Fibroblast of skin of left biceps (primary cell): ENCODE results near the gene PAX8.
"Not testable (repeated sequence)": the region's sequence is repeated elsewhere in the genome, so short reads cannot be mapped to it uniquely, and the experiment has no call there.

Experiments used
- DNase-seq, 2 experiments: peaks; one replicate each; pipeline ENCODE4 v3.0.0-alpha.2; 2013; ENCODE audit warnings: low read depth in 2 of 2

Gene PAX8

GRCh38 chr2:113236367-113237159 is 42.2 kb downstream of the PAX8 start:
- DNase-seq = no peak

- not testable (repeated sequence) for DNase-seq
Measured at GRCh38 chr2:113235347-113236226, 43.1 kb downstream of the PAX8 start.

- DNase-seq = no peak
Measured at GRCh38 chr2:113234721-113235346, 43.9 kb downstream of the PAX8 start.

- no peak for DNase-seq
Measured at GRCh38 chr2:113233593-113234550, 44.8 kb downstream of the PAX8 start.

GRCh38 chr2:113232740-113233139 is 46.0 kb downstream of the PAX8 start:
- DNase-seq = no peak

GRCh38 chr2:113232123-113232522 is 46.6 kb downstream of the PAX8 start:
- no peak for DNase-seq

GRCh38 chr2:113231064-113231463 is 47.7 kb downstream of the PAX8 start:
- DNase-seq = no peak

- DNase-seq = no peak
Measured at GRCh38 chr2:113230531-113230930, 48.2 kb downstream of the PAX8 start.

- DNase-seq = no peak
Measured at GRCh38 chr2:113229795-113230194, 48.9 kb downstream of the PAX8 start.

- DNase-seq = no peak
Measured at GRCh38 chr2:113228991-113229716, 49.6 kb downstream of the PAX8 start.

GRCh38 chr2:113228351-113228750 is 50.4 kb downstream of the PAX8 start:
- DNase-seq = no peak

GRCh38 chr2:113227698-113228097 is 51.0 kb downstream of the PAX8 start:
- no peak for DNase-seq

- DNase-seq = no peak
Measured at GRCh38 chr2:113227290-113227689, 51.4 kb downstream of the PAX8 start.

GRCh38 chr2:113226462-113226861 is 52.3 kb downstream of the PAX8 start:
- no peak for DNase-seq

GRCh38 chr2:113225263-113226259 is 53.2 kb downstream of the PAX8 start:
- no peak for DNase-seq

GRCh38 chr2:113224647-113225236 is 54.0 kb downstream of the PAX8 start:
- DNase-seq = no peak

- DNase-seq = no peak
Measured at GRCh38 chr2:113223813-113224212, 54.9 kb downstream of the PAX8 start.

- no peak for DNase-seq
Measured at GRCh38 chr2:113221846-113222245, 56.9 kb downstream of the PAX8 start.
